Measurements from ENCODE around the gene PCCA.

- TF ChIP-seq POLR2A (IDR thresholded peaks at IDR 0.05; ENCODE audit: low read length) (no peak), GATA1 (IDR thresholded peaks at IDR 0.05; ENCODE audit: low read depth, low read length) (no peak)
Measured at GRCh38 chr13:100560498-100561157, 471.7 kb downstream of the PCCA start.

Data from erythroblast (primary cell).